A673 (cell line): Measurements from ENCODE around the gene HIPK1.

Source experiments
- CTCF ChIP-seq: fragments of 300-800, 200-600 bp; sonication (generic); conservative IDR thresholded peaks from 2 replicates; pipeline ENCODE4 v1.5.1; 2017; ENCODE audit warnings: low read depth, mild to moderate bottlenecking, antibody characterized with exemption, low read length, moderate library complexity, mixed read lengths
- EZH2 ChIP-seq: fragments of 200-600 bp; sonication (generic); IDR thresholded peaks from 2 replicates; pipeline ENCODE4 v1.6.1; 2017; ENCODE audit warnings: borderline replicate concordance, low read depth, mild to moderate bottlenecking, mixed read lengths, antibody characterized with exemption, low read length; ENCODE audit not compliant: poor library complexity, severe bottlenecking

- no peak for TF ChIP-seq CTCF
- no peak for TF ChIP-seq EZH2
These were observed 15.8 kb upstream of the HIPK1 start for GRCh38 chr1:113913312-113913668.
